ENCODE measurements around the gene C1QTNF3.

GRCh38 chr5:34016750-34017149 lies 26.3 kb downstream of the C1QTNF3 start:
- no peak for TF ChIP-seq CEBPB (IDR thresholded peaks at IDR 0.05; ENCODE audit: low read depth, low read length)
- TF ChIP-seq, protein P1, sequence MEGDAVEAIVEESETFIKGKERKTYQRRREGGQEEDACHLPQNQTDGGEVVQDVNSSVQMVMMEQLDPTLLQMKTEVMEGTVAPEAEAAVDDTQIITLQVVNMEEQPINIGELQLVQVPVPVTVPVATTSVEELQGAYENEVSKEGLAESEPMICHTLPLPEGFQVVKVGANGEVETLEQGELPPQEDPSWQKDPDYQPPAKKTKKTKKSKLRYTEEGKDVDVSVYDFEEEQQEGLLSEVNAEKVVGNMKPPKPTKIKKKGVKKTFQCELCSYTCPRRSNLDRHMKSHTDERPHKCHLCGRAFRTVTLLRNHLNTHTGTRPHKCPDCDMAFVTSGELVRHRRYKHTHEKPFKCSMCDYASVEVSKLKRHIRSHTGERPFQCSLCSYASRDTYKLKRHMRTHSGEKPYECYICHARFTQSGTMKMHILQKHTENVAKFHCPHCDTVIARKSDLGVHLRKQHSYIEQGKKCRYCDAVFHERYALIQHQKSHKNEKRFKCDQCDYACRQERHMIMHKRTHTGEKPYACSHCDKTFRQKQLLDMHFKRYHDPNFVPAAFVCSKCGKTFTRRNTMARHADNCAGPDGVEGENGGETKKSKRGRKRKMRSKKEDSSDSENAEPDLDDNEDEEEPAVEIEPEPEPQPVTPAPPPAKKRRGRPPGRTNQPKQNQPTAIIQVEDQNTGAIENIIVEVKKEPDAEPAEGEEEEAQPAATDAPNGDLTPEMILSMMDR (IDR thresholded peaks at IDR 0.05; ENCODE audit: control extremely low read depth in 1 of 3, insufficient read depth in 1 of 3, low read depth in 1 of 3, low read length in 3 of 3) = no peak
- no peak for TF ChIP-seq SAP30 (IDR thresholded peaks at IDR 0.05; ENCODE audit: insufficient read depth, insufficient replicate concordance, low read length)
- TF ChIP-seq ATF3 (IDR thresholded peaks at IDR 0.05; ENCODE audit: insufficient read depth, low read depth, low read length) = no peak
- no peak for TF ChIP-seq FOSL1 (IDR thresholded peaks at IDR 0.05; ENCODE audit: insufficient read depth, low read depth, low read length)
- TF ChIP-seq CHD2 (IDR thresholded peaks at IDR 0.05; ENCODE audit: low read length) = no peak
- no peak for TF ChIP-seq TAF1 (IDR thresholded peaks at IDR 0.05; ENCODE audit: low read depth, low read length)
- no peak for TF ChIP-seq EGR1 (IDR thresholded peaks at IDR 0.05; ENCODE audit: borderline replicate concordance, low read depth, low read length)
- no peak for TF ChIP-seq EZH2 (IDR thresholded peaks at IDR 0.05; ENCODE audit: low read depth, low read length, severe bottlenecking)
- no peak for TF ChIP-seq SUZ12 (IDR thresholded peaks at IDR 0.05; ENCODE audit: low read length)
